ENCODE measurements around the gene INTS3. TPM values are rescaled to one million over a fixed set of nuclear protein-coding genes. Genes with fewer than 3 reads are reported as not detected.
A peak's percentile ranks its signal among the peaks of the same experiment; 100 is the strongest.

INTS3 gene
- total and polyA plus RNA-seq, 9 of the 15 experiments (the other 6 are each of a cell fraction or from before 2014, with no cell fraction given): 6.3 to 24.1 (median 14.3) TPM

DNA sequence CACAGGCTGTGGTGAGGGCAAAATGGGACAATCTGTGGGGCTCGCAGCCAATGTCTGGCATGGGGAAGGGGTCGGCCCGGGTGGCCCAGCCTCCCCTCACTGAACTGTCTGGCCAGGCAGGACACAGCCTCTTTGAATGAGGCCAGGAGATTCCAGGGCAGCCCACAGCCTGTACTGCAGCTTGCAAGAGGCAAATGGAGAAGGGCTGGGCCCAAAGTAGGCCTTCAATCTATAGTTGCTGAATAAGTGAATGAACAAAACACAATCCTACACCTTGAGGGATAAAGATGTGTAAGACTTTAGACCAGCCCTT, 70.6 kb downstream of the INTS3 start:
- CTCF ChIA-PET (ENCODE audit: low intra/inter-chr PET ratio): interaction anchor here (0.7 kb wide), 1 partner anchor 189 kb away, joined by 3 read pairs; no protein-coding TSS in a partner anchor
- Histone ChIP-seq H2AFZ (ENCODE audit: low read depth, low read length) (no peak overlapping the region), H3K27me3 (ENCODE audit: control insufficient read depth in 2 of 2, insufficient read depth in 2 of 2, low read length in 2 of 2) (no peaks in the 10 kb centered on the region), H3K36me3 (ENCODE audit: control insufficient read depth, insufficient read depth, low read length) (no peaks in the 10 kb centered on the region), H3K4me2 (ENCODE audit: insufficient read depth, low read length) (no peak overlapping the region), H3K9ac (ENCODE audit: insufficient read depth in 1 of 2, low read depth in 2 of 2, low read length in 2 of 2) (no peak overlapping the region), H3K9me3 (replicated peaks; ENCODE audit: control insufficient read depth, insufficient read depth, low read depth, low read length) (no peaks in the 10 kb centered on the region), H3K9me1 (ENCODE audit: control insufficient read depth, insufficient read depth, low read length) (no peaks in the 10 kb centered on the region), H3K4me3 (no peak overlapping the region), H3K27ac (ENCODE audit: extremely low read depth, low read depth, low read length) (no peak overlapping the region), H3K4me1 (replicated peaks in 1 of 2; ENCODE audit: control insufficient read depth in 2 of 2, insufficient read depth in 2 of 2, low read length in 2 of 2) (peaks cover 0 to 37% of the 10 kb centered on the region in 2 experiments; a peak in 3 of 5 replicates), H4K20me1 (replicated peaks; ENCODE audit: control insufficient read depth, insufficient read depth, low read length) (no peaks in the 10 kb centered on the region), H3K79me2 (ENCODE audit: control insufficient read depth, insufficient read depth, low read length) (no peaks in the 10 kb centered on the region)
- in situ Hi-C loops (cut with MboI) (loop anchor here (5.0 kb wide), 1 partner anchor 189 kb away; the partner anchor contains the start of gene RAB13), intact Hi-C loops (cut with micrococcal nuclease) (loop anchor here (5.0 kb wide), 2 partner anchors 124 to 169 kb away; partner anchors contain the start of genes CREB3L4 and GATAD2B)
- BruUV-seq (replicated peaks): no TSS peak
- no peak for FAIRE-seq
- ATAC-seq: no peak
- DNase-seq (ENCODE audit: extremely low read depth in 1 of 4, low spot score in 3 of 4): no peak
- TF ChIP-seq MIER1 (IDR thresholded peaks at IDR 0.05; ENCODE audit: low read depth): no peak
- TF ChIP-seq, protein P1, sequence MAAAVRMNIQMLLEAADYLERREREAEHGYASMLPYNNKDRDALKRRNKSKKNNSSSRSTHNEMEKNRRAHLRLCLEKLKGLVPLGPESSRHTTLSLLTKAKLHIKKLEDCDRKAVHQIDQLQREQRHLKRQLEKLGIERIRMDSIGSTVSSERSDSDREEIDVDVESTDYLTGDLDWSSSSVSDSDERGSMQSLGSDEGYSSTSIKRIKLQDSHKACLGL (CRISPR knock-in tag; IDR thresholded peaks at IDR 0.05; ENCODE audit: borderline replicate concordance, poor library complexity, severe bottlenecking): no peak
- POLR2A ChIA-PET: interaction anchor here (2.1 kb wide), 1 partner anchor 192 kb away, joined by 13 read pairs; the partner anchor contains the start of gene RPS27
- WGBS (ENCODE audit: insufficient coverage, low coverage, missing lambda C conversion rate): 53% methylated on average over 3 of the region's 3 CpGs

DNA sequence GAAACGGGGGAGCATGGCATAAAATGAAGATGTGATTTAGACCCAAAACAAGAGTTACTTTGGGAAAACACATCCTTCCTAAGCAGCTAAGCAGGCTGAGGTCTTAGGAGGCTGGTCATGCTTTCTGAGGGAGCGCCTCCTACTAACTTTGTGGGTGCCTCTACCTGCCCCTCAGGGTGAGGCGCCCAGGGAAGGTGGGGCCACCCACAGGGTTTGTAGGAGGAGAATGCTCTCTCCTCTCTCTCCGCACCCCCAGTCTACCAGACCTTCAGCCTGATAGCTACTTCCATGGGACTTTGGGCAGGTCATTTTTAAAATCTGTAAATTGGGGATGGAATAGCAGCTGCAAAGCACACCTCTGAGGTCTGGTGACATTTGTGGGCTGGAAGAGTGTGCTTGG, 71.2 kb downstream of the INTS3 start:
- peaks cover 0 to 34% of the 10 kb centered on the region in 2 experiments; a peak in 3 of 5 replicates for H3K4me1 ChIP-seq (replicated peaks in 1 of 2; ENCODE audit: control insufficient read depth in 2 of 2, insufficient read depth in 2 of 2, low read length in 2 of 2)
- H3K36me3 ChIP-seq (ENCODE audit: control insufficient read depth, insufficient read depth, low read length): no peaks in the 10 kb centered on the region
- in situ Hi-C loops (cut with MboI) (loop anchor here (5.0 kb wide), 1 partner anchor 188 kb away; the partner anchor contains the start of gene RAB13), intact Hi-C loops (cut with micrococcal nuclease) (loop anchor here (5.0 kb wide), 2 partner anchors 123 to 168 kb away; partner anchors contain the start of genes CREB3L4 and GATAD2B)
- H3K9me3 ChIP-seq (replicated peaks; ENCODE audit: control insufficient read depth, insufficient read depth, low read depth, low read length): no peaks in the 10 kb centered on the region
- H3K27ac ChIP-seq (ENCODE audit: extremely low read depth, low read depth, low read length): no peak overlapping the region
- H2AFZ ChIP-seq (ENCODE audit: low read depth, low read length): no peak overlapping the region
- H3K9ac ChIP-seq (ENCODE audit: insufficient read depth in 1 of 2, low read depth in 2 of 2, low read length in 2 of 2): peak overlapping the region in 1 of 2 experiments; percentile 16; a peak in 1 of 4 replicates
- 60% methylated on average over 4 of the region's 4 CpGs for WGBS (ENCODE audit: insufficient coverage, low coverage, missing lambda C conversion rate)
- H3K4me3 ChIP-seq: no peak overlapping the region
- FAIRE-seq (no peak), ATAC-seq (no peak), DNase-seq (ENCODE audit: extremely low read depth in 1 of 4, low spot score in 3 of 4) (no peak)
- H3K79me2 ChIP-seq (ENCODE audit: control insufficient read depth, insufficient read depth, low read length): no peaks in the 10 kb centered on the region
- ChIA-PET POLR2A (interaction anchor here (1.2 to 2.1 kb wide), 2 partner anchors 9 to 192 kb away, joined by 3 to 13 read pairs; partner anchors contain the start of gene RPS27), CTCF (ENCODE audit: low intra/inter-chr PET ratio) (no interaction called here)
- H3K4me2 ChIP-seq (ENCODE audit: insufficient read depth, low read length): no peak overlapping the region
- no peaks in the 10 kb centered on the region for H4K20me1 ChIP-seq (replicated peaks; ENCODE audit: control insufficient read depth, insufficient read depth, low read length)
- no TSS peak for BruUV-seq (replicated peaks)
- no peaks in the 10 kb centered on the region for H3K27me3 ChIP-seq (ENCODE audit: control insufficient read depth in 2 of 2, insufficient read depth in 2 of 2, low read length in 2 of 2)
- no peaks in the 10 kb centered on the region for H3K9me1 ChIP-seq (ENCODE audit: control insufficient read depth, insufficient read depth, low read length)
- no peak for TF ChIP-seq FOSL1 (tag; conservative IDR thresholded peaks at IDR 0.05)
- no peak for TF ChIP-seq SP1 (CRISPR knock-in tag; IDR thresholded peaks at IDR 0.05)
- no peak for TF ChIP-seq SP2 (IDR thresholded peaks at IDR 0.05; ENCODE audit: extremely low read depth, low read depth, low read length, poor library complexity, severe bottlenecking)
- no peak for TF ChIP-seq MYC (IDR thresholded peaks at IDR 0.05; ENCODE audit: low read depth, low read length)
- TF ChIP-seq MYC (CRISPR knock-in tag; IDR thresholded peaks at IDR 0.05; ENCODE audit: borderline replicate concordance, low read depth): no peak
- no peak for TF ChIP-seq TEAD2 (tag; IDR thresholded peaks at IDR 0.05)
- TF ChIP-seq NRF1 (conservative IDR thresholded peaks at IDR 0.05 in 1 of 2, IDR thresholded peaks at IDR 0.05 in 1 of 2): no peak
- TF ChIP-seq EWSR1 (IDR thresholded peaks at IDR 0.05; ENCODE audit: borderline replicate concordance, low read depth, partially characterized antibody): no peak
- TF ChIP-seq MCM5 (IDR thresholded peaks at IDR 0.05; ENCODE audit: low read depth): no peak
- TF ChIP-seq, protein P2, sequence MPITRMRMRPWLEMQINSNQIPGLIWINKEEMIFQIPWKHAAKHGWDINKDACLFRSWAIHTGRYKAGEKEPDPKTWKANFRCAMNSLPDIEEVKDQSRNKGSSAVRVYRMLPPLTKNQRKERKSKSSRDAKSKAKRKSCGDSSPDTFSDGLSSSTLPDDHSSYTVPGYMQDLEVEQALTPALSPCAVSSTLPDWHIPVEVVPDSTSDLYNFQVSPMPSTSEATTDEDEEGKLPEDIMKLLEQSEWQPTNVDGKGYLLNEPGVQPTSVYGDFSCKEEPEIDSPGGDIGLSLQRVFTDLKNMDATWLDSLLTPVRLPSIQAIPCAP (CRISPR knock-in tag; IDR thresholded peaks at IDR 0.05; ENCODE audit: borderline replicate concordance): no peak
- no peak for TF ChIP-seq CBFA2T3 (IDR thresholded peaks at IDR 0.05)

Data from K562 (cell line).